ENCODE data around the gene TRNAU1AP. TPM values are rescaled to one million over a fixed set of nuclear protein-coding genes. Genes with fewer than 3 reads are reported as not detected.
A peak's percentile ranks its signal among the peaks of the same experiment; 100 is the strongest.

Gene TRNAU1AP
- total and polyA plus RNA-seq, 2 of the 13 experiments (the other 11 are each of a cell fraction or from before 2014, with no cell fraction given): 29.0 to 42.9 TPM

DNA sequence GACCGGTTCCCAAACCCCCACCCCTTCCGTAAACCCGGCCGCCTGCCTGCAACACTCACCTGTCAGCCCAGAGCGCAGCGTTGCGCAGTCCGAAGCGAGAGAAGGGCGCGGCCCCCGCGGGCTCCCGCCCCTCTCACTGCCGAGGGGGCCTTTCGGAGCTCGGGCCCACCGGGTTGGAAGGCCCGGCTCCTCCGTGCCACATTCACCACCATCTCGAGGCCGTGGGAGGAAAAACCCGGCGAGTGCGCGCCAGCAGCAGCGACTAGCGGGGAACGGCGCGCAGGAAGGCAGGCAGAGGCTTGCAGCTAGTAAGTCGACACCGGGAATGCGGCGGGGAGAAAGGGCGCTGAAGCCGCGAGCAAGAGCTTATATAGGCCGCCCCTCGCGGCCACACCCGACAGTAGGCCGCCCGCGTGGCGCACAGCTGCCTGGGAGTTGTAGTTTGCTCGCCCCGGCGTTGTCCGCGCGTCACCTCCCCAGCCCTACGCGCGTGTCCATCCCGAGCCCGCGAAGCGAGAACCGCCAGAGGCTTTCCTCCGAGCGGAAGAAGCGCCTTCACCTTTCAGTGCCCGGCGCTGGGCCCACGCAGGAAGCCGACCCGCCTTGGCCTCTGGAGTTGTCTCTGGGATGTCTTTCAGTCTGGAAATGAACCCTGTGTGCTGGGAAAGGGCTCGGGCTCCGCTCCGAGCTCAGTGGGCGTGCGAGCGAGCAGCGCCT, 28.8 kb downstream of the TRNAU1AP start (continued):
- TF ChIP-seq, protein P1, sequence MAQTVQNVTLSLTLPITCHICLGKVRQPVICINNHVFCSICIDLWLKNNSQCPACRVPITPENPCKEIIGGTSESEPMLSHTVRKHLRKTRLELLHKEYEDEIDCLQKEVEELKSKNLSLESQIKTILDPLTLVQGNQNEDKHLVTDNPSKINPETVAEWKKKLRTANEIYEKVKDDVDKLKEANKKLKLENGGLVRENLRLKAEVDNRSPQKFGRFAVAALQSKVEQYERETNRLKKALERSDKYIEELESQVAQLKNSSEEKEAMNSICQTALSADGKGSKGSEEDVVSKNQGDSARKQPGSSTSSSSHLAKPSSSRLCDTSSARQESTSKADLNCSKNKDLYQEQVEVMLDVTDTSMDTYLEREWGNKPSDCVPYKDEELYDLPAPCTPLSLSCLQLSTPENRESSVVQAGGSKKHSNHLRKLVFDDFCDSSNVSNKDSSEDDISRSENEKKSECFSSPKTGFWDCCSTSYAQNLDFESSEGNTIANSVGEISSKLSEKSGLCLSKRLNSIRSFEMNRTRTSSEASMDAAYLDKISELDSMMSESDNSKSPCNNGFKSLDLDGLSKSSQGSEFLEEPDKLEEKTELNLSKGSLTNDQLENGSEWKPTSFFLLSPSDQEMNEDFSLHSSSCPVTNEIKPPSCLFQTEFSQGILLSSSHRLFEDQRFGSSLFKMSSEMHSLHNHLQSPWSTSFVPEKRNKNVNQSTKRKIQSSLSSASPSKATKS (CRISPR knock-in tag; IDR thresholded peaks at IDR 0.05): peak; percentile 92; the same call in 1 of the 2 replicates
- TF ChIP-seq PAWR (CRISPR knock-in tag; IDR thresholded peaks at IDR 0.05; ENCODE audit: borderline replicate concordance): no peak
- TF ChIP-seq, protein P2, sequence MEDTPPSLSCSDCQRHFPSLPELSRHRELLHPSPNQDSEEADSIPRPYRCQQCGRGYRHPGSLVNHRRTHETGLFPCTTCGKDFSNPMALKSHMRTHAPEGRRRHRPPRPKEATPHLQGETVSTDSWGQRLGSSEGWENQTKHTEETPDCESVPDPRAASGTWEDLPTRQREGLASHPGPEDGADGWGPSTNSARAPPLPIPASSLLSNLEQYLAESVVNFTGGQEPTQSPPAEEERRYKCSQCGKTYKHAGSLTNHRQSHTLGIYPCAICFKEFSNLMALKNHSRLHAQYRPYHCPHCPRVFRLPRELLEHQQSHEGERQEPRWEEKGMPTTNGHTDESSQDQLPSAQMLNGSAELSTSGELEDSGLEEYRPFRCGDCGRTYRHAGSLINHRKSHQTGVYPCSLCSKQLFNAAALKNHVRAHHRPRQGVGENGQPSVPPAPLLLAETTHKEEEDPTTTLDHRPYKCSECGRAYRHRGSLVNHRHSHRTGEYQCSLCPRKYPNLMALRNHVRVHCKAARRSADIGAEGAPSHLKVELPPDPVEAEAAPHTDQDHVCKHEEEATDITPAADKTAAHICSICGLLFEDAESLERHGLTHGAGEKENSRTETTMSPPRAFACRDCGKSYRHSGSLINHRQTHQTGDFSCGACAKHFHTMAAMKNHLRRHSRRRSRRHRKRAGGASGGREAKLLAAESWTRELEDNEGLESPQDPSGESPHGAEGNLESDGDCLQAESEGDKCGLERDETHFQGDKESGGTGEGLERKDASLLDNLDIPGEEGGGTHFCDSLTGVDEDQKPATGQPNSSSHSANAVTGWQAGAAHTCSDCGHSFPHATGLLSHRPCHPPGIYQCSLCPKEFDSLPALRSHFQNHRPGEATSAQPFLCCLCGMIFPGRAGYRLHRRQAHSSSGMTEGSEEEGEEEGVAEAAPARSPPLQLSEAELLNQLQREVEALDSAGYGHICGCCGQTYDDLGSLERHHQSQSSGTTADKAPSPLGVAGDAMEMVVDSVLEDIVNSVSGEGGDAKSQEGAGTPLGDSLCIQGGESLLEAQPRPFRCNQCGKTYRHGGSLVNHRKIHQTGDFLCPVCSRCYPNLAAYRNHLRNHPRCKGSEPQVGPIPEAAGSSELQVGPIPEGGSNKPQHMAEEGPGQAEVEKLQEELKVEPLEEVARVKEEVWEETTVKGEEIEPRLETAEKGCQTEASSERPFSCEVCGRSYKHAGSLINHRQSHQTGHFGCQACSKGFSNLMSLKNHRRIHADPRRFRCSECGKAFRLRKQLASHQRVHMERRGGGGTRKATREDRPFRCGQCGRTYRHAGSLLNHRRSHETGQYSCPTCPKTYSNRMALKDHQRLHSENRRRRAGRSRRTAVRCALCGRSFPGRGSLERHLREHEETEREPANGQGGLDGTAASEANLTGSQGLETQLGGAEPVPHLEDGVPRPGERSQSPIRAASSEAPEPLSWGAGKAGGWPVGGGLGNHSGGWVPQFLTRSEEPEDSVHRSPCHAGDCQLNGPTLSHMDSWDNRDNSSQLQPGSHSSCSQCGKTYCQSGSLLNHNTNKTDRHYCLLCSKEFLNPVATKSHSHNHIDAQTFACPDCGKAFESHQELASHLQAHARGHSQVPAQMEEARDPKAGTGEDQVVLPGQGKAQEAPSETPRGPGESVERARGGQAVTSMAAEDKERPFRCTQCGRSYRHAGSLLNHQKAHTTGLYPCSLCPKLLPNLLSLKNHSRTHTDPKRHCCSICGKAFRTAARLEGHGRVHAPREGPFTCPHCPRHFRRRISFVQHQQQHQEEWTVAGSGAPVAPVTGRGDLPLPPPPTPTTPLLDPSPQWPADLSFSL (CRISPR knock-in tag; IDR thresholded peaks at IDR 0.05): peak; percentile 16; the same call in 1 of the 2 replicates
- peak; percentile 38; the same call in 1 of the 2 replicates for TF ChIP-seq ZNF263 (CRISPR knock-in tag; IDR thresholded peaks at IDR 0.05)
- TF ChIP-seq ZFP36L2 (CRISPR knock-in tag; IDR thresholded peaks at IDR 0.05): 0 out of 2 replicates have a peak, but pooled peaks have one; percentile 38
- peak; percentile 60 for TF ChIP-seq PHF20 (CRISPR knock-in tag; IDR thresholded peaks at IDR 0.05)
- TF ChIP-seq, protein P3, sequence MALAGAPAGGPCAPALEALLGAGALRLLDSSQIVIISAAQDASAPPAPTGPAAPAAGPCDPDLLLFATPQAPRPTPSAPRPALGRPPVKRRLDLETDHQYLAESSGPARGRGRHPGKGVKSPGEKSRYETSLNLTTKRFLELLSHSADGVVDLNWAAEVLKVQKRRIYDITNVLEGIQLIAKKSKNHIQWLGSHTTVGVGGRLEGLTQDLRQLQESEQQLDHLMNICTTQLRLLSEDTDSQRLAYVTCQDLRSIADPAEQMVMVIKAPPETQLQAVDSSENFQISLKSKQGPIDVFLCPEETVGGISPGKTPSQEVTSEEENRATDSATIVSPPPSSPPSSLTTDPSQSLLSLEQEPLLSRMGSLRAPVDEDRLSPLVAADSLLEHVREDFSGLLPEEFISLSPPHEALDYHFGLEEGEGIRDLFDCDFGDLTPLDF (CRISPR knock-in tag; IDR thresholded peaks at IDR 0.05): peak; percentile 94
- peak; percentile 51 for TF ChIP-seq IKZF4 (CRISPR knock-in tag; IDR thresholded peaks at IDR 0.05; ENCODE audit: borderline replicate concordance, low read depth, not compliant biosample characterization)
- TF ChIP-seq ZFP82 (CRISPR knock-in tag; IDR thresholded peaks at IDR 0.05; ENCODE audit: borderline replicate concordance): no peak
- TF ChIP-seq, protein P4, sequence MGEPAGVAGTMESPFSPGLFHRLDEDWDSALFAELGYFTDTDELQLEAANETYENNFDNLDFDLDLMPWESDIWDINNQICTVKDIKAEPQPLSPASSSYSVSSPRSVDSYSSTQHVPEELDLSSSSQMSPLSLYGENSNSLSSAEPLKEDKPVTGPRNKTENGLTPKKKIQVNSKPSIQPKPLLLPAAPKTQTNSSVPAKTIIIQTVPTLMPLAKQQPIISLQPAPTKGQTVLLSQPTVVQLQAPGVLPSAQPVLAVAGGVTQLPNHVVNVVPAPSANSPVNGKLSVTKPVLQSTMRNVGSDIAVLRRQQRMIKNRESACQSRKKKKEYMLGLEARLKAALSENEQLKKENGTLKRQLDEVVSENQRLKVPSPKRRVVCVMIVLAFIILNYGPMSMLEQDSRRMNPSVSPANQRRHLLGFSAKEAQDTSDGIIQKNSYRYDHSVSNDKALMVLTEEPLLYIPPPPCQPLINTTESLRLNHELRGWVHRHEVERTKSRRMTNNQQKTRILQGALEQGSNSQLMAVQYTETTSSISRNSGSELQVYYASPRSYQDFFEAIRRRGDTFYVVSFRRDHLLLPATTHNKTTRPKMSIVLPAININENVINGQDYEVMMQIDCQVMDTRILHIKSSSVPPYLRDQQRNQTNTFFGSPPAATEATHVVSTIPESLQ (CRISPR knock-in tag; conservative IDR thresholded peaks at IDR 0.05): no peak; the same call in 1 of the 2 replicates
- TF ChIP-seq, protein P5, sequence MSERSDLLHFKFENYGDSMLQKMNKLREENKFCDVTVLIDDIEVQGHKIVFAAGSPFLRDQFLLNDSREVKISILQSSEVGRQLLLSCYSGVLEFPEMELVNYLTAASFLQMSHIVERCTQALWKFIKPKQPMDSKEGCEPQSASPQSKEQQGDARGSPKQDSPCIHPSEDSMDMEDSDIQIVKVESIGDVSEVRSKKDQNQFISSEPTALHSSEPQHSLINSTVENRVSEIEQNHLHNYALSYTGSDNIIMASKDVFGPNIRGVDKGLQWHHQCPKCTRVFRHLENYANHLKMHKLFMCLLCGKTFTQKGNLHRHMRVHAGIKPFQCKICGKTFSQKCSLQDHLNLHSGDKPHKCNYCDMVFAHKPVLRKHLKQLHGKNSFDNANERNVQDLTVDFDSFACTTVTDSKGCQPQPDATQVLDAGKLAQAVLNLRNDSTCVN (CRISPR knock-in tag; IDR thresholded peaks at IDR 0.05; ENCODE audit: borderline replicate concordance): peak; percentile 11; the same call in 1 of the 2 replicates
